CD14-positive monocyte (primary cell): ENCODE results near the gene PWWP2A. TPM values are rescaled to one million over a fixed set of nuclear protein-coding genes. Genes with fewer than 3 reads are reported as not detected.
"Not testable (repeated sequence)": the region's sequence is repeated elsewhere in the genome, so short reads cannot be mapped to it uniquely, and the experiment has no call there.

Experiments
- DNase-seq, 3 donors: peaks; one replicate each; pipeline ENCODE4 v3.0.0-alpha.2; 2011 to 2022
- H2AFZ ChIP-seq: 2 replicates; pipeline ENCODE4 v1.6.0; 2012; ENCODE audit warnings: mild to moderate bottlenecking, low read depth, low read length, inconsistent platforms; ENCODE audit not compliant: insufficient read depth, poor library complexity, severe bottlenecking
- H3K27ac ChIP-seq, 2 donors: 1 replicate in 1 of 2; 2 replicates in 1 of 2; pipeline ENCODE4 v1.5.1; 2012 to 2013; ENCODE audit warnings: low read length in 2 of 2, control low read depth in 1 of 2, inconsistent platforms in 1 of 2, low read depth in 1 of 2, mild to moderate bottlenecking in 1 of 2
- H3K27me3 ChIP-seq, 2 donors: one replicate each; pipeline versions ENCODE4 v1.6.0 to v1.6.1; 2011 to 2013; ENCODE audit warnings: low read length in 2 of 2; ENCODE audit not compliant: control insufficient read depth in 2 of 2, insufficient read depth in 2 of 2
- H3K36me3 ChIP-seq, 2 donors: replicated peaks in 1 of 2; 1 replicate in 1 of 2; 2 replicates in 1 of 2; pipeline versions ENCODE4 v1.5.1 to v1.6.1; 2012 to 2013; ENCODE audit warnings: low read length in 2 of 2, control low read depth in 1 of 2, inconsistent platforms in 1 of 2, mild to moderate bottlenecking in 1 of 2; ENCODE audit not compliant: insufficient read depth in 2 of 2, control insufficient read depth in 1 of 2
- H3K4me1 ChIP-seq, 2 donors: 1 replicate in 1 of 2; 2 replicates in 1 of 2; pipeline versions ENCODE4 v1.5.1 to v1.6.1; 2012 to 2013; ENCODE audit warnings: low read length in 2 of 2, control low read depth in 1 of 2, inconsistent platforms in 1 of 2, mild to moderate bottlenecking in 1 of 2, moderate library complexity in 1 of 2; ENCODE audit not compliant: insufficient read depth in 2 of 2, control insufficient read depth in 1 of 2
- H3K4me2 ChIP-seq: replicated peaks from 2 replicates; pipeline ENCODE3; 2012; ENCODE audit warnings: low read length, moderate library complexity, mild to moderate bottlenecking; ENCODE audit not compliant: poor library complexity, severe bottlenecking; ENCODE audit errors: extremely low read depth
- H3K4me3 ChIP-seq, 3 experiments: fragments of 200-600 bp in 1 of 3; sonication (generic) in 1 of 3; replicated peaks in 1 of 3; 1 replicate in 2 of 3; 2 replicates in 1 of 3; pipeline ENCODE4 v1.5.1; 2011 to 2013; ENCODE audit warnings: low read length in 3 of 3, mild to moderate bottlenecking in 3 of 3, control low read depth in 2 of 3, low read depth in 2 of 3, inconsistent platforms in 1 of 3, moderate library complexity in 1 of 3
- H3K79me2 ChIP-seq: 2 replicates; pipeline ENCODE4 v1.6.0; 2012; ENCODE audit warnings: mild to moderate bottlenecking, control low read depth, inconsistent platforms, low read length, moderate library complexity; ENCODE audit not compliant: insufficient read depth
- H3K9ac ChIP-seq: 2 replicates; pipeline ENCODE4 v1.6.0; 2017; ENCODE audit warnings: low read length, mild to moderate bottlenecking; ENCODE audit not compliant: insufficient read depth, poor library complexity, severe bottlenecking
- H3K9me3 ChIP-seq, 2 donors: replicated peaks in 1 of 2; 1 replicate in 1 of 2; 2 replicates in 1 of 2; pipeline versions ENCODE4 v1.5.1 to v1.6.1; 2012 to 2013; ENCODE audit warnings: low read length in 2 of 2, control low read depth in 1 of 2; ENCODE audit not compliant: control insufficient read depth in 1 of 2, insufficient read depth in 1 of 2
- H4K20me1 ChIP-seq: 2 replicates; pipeline ENCODE4 v1.6.0; 2012; ENCODE audit warnings: mild to moderate bottlenecking, low read length, control low read depth, moderate library complexity; ENCODE audit not compliant: insufficient read depth
- H3K27ac Mint-ChIP-seq, 7 donors: one replicate each; pipeline ENCODE4 v1.8.0; 2020; ENCODE audit warnings: mild to moderate bottlenecking in 7 of 7, mixed read lengths in 7 of 7, moderate library complexity in 6 of 7, inconsistent platforms in 2 of 7
- H3K27me3 Mint-ChIP-seq, 3 donors: one replicate each; pipeline ENCODE4 v1.8.0; 2021 to 2022; ENCODE audit warnings: low read depth in 3 of 3, mild to moderate bottlenecking in 3 of 3, mixed read lengths in 3 of 3, moderate library complexity in 3 of 3, inconsistent platforms in 1 of 3
- H3K36me3 Mint-ChIP-seq, 2 donors: one replicate each; pipeline ENCODE4 v1.8.0; 2020; ENCODE audit warnings: mixed read lengths in 2 of 2, inconsistent platforms in 1 of 2, mild to moderate bottlenecking in 1 of 2
- H3K4me1 Mint-ChIP-seq: one replicate; pipeline ENCODE4 v1.8.0; 2020; ENCODE audit warnings: mild to moderate bottlenecking, mixed read lengths
- H3K4me3 Mint-ChIP-seq, 2 donors: one replicate each; pipeline ENCODE4 v1.8.0; 2020; ENCODE audit warnings: mild to moderate bottlenecking in 2 of 2, mixed read lengths in 2 of 2, moderate library complexity in 1 of 2
- H3K9me3 Mint-ChIP-seq, 7 donors: one replicate each; pipeline ENCODE4 v1.8.0; 2020 to 2022; ENCODE audit warnings: mixed read lengths in 7 of 7, mild to moderate bottlenecking in 6 of 7, moderate library complexity in 6 of 7, inconsistent platforms in 2 of 7
- WGBS: methylation state at CpG from one replicate; pipeline ENCODE4 v1.1.5; 2013; ENCODE audit warnings: missing lambda C conversion rate; ENCODE audit not compliant: insufficient coverage; 5-methylcytosine and 5-hydroxymethylcytosine counted together
- intact Hi-C, 2 donors: fragments of 100-400 bp; cut with micrococcal nuclease; formaldehyde crosslinking; loops; one replicate each; pipeline versions ENCODE4 v1.15.0 to v1.15.1; 2023
- polyA plus RNA-seq, 3 donors: library from polyadenylated mRNA; depleted of rRNA in 1 of 3; unstranded in 2 of 3; stranded (reverse) in 1 of 3; fragments of 300-500 nt in 2 of 3; fragments of >200 nt in 1 of 3; fragmentation: Illumina TruSeq in 2 of 3; gene quantifications; 1 replicate in 2 of 3; 2 replicates in 1 of 3; pipeline ENCODE4 v1.2.3, GENCODE V29; 2012 to 2021
- TF ChIP-seq, protein P1 (sequence below): fragments of 200-600 bp; IDR thresholded peaks from one replicate; pipeline ENCODE4 v1.8.0; 2022; ENCODE audit warnings: antibody characterized with exemption, mild to moderate bottlenecking

The PWWP2A gene
- polyA plus RNA-seq, 3 donors = 18.8 to 21.6 (median 18.9) TPM

DNA sequence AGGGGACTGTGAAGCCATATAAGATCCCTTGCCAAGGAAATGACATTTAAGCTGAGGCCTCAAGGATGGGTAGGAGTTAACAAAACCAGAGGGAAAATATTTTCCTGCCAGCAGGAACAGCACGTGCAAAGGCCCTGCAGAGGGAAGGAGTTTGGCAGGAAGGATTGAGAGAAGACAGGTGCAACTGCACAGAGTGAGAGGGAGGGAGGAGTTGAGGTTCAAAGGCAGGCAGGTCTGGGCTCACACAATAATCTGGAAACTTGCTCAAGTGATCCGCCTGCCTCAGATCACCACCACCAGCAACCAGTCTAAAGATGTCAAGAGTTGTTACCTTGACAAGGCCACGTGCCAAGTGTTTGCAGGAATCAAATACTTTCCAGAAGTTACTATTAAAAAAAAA is 31.1 kb upstream of the PWWP2A start:
- intact Hi-C loops = no loop called here
- H3K79me2 ChIP-seq = no peaks in the 10 kb centered on the region
- DNase-seq = no peak
- Mint-ChIP-seq H3K36me3 (no peaks in the 10 kb centered on the region), H3K27ac (no peak overlapping the region), H3K9me3 (no peaks in the 10 kb centered on the region), H3K4me1 (no peaks in the 10 kb centered on the region), H3K27me3 (peaks cover 1 to 4% (median 2%) of the 10 kb centered on the region in 3 donors), H3K4me3 (no peak overlapping the region)
- 60% methylated on average over 1 of the region's 3 CpGs for WGBS
- no peaks in the 10 kb centered on the region for H4K20me1 ChIP-seq
- H3K4me2 ChIP-seq = no peak overlapping the region
- H3K36me3 ChIP-seq = no peaks in the 10 kb centered on the region
- no peaks in the 10 kb centered on the region for H3K4me1 ChIP-seq
- no peaks in the 10 kb centered on the region for H3K9me3 ChIP-seq
- no peak overlapping the region for H3K27ac ChIP-seq
- H3K9ac ChIP-seq = no peak overlapping the region
- H3K27me3 ChIP-seq = no peaks in the 10 kb centered on the region
- no peak overlapping the region for H3K4me3 ChIP-seq
- TF ChIP-seq, protein P1, sequence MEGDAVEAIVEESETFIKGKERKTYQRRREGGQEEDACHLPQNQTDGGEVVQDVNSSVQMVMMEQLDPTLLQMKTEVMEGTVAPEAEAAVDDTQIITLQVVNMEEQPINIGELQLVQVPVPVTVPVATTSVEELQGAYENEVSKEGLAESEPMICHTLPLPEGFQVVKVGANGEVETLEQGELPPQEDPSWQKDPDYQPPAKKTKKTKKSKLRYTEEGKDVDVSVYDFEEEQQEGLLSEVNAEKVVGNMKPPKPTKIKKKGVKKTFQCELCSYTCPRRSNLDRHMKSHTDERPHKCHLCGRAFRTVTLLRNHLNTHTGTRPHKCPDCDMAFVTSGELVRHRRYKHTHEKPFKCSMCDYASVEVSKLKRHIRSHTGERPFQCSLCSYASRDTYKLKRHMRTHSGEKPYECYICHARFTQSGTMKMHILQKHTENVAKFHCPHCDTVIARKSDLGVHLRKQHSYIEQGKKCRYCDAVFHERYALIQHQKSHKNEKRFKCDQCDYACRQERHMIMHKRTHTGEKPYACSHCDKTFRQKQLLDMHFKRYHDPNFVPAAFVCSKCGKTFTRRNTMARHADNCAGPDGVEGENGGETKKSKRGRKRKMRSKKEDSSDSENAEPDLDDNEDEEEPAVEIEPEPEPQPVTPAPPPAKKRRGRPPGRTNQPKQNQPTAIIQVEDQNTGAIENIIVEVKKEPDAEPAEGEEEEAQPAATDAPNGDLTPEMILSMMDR = no peak
- no peak overlapping the region for H2AFZ ChIP-seq

DNA sequence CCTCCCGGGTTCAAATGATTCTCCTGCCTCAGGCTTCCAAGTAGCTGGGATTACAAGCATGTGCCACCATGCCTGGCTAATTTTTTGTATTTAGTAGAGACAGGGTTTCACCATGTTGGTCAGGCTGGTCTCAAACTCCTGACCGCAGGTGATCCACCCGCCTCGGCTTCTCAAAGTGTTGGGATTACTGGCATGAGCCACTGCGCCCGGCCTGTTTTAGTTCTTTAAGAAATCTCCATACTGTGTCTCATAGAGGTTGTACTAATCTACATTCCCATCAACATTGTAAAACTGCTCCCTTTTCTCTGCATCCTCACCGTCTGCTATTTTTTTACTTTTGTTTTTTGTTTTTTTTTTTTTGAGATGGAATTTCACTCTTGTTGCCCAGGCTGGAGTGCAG is 25.2 kb upstream of the PWWP2A start:
- H3K36me3 ChIP-seq, H3K27ac Mint-ChIP-seq, H3K4me3 Mint-ChIP-seq, H3K27ac ChIP-seq, H3K27me3 ChIP-seq, H3K27me3 Mint-ChIP-seq, H3K9me3 ChIP-seq, H3K4me1 ChIP-seq, DNase-seq, H2AFZ ChIP-seq, H3K4me1 Mint-ChIP-seq, H3K36me3 Mint-ChIP-seq, H3K4me3 ChIP-seq, H3K9me3 Mint-ChIP-seq, H4K20me1 ChIP-seq, H3K4me2 ChIP-seq, H3K79me2 ChIP-seq, H3K9ac ChIP-seq, intact Hi-C loops: not testable (repeated sequence)
- WGBS = 100% methylated on average over 5 of the region's 7 CpGs
